PFSK-1 (cell line): ENCODE data around the gene ATXN1.

Source experiments
- POLR2AphosphoS5 ChIP-seq: IDR thresholded peaks from 2 replicates; pipeline ENCODE4 v1.6.1; 2012; ENCODE audit warnings: low read depth, mild to moderate bottlenecking, control low read depth, low read length, moderate library complexity
- TAF1 ChIP-seq: IDR thresholded peaks from 2 replicates; pipeline ENCODE4 v1.6.1; 2012; ENCODE audit warnings: low read length, control low read depth, borderline replicate concordance; ENCODE audit not compliant: insufficient read depth

DNA sequence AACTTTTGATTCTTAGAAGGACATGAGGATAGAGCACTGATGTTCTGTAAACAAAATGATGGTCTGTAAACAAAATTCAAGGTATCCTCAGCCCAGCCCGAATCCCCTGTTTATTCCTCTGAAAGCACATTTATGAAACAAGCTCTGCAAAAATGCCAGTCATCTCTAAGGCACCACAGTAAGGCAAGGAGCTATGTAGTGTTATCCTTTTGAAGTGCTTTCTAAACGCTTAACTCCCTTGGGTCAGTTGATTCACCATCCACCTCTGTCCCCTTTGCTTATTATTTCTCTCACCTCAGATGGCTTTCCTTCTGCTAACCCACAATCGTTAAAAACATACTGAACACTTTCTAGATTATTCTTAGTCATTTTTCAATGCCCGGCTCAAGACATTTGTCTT, 93.8 kb downstream of the ATXN1 start:
- no peak for TF ChIP-seq TAF1
- peak; percentile 21; the same call in 1 of the 2 replicates for TF ChIP-seq POLR2AphosphoS5
